HepG2 (cell line): ENCODE data around the gene ZNF677. TPM values are rescaled to one million over a fixed set of nuclear protein-coding genes. Genes with fewer than 3 reads are reported as not detected.
"Not testable (repeated sequence)": the region's sequence is repeated elsewhere in the genome, so short reads cannot be mapped to it uniquely, and the experiment has no call there.

Experiments
- ATAC-seq: fragments of 200-7000 bp; cut with Tn5 transposase; 3 replicates; pipeline ENCODE4 v1.9.1; 2020; ENCODE audit warnings: mild to moderate bottlenecking, moderate library complexity
- BruUV-seq: library from RNA; stranded (reverse); fragments of 400-500 nt; replicated peaks from 2 replicates; lab custom pipeline; 2021; lab: Mats Ljungman, UMichigan
- CTCF ChIA-PET: fragments of 300-600 bp; formaldehyde crosslinking; extraction: SDS; loops from one replicate; lab custom pipeline; 2021; ENCODE audit warnings: low total read pairs, inconsistent platforms, low intra/inter-chr PET ratio; lab: Yijun Ruan, JAX
- POLR2A ChIA-PET: fragments of 350-600 bp; sonication (Branson Sonifier 250); formaldehyde crosslinking; loops from one replicate; lab custom pipeline; 2020; ENCODE audit warnings: antibody characterized with exemption, inconsistent platforms; lab: Yijun Ruan, JAX
- DNase-seq: peaks from one replicate; pipeline ENCODE4 v3.0.0-alpha.2; 2015; ENCODE audit warnings: low spot score
- FAIRE-seq: peaks from 3 replicates; lab custom pipeline; 2011; peaks lifted over from hg19 to GRCh38; lab: Jason Lieb, UNC
- H2AFZ ChIP-seq: one replicate; pipeline ENCODE4 v1.6.1; 2011; ENCODE audit warnings: low read length, inconsistent platforms
- H3K27ac ChIP-seq: fragments of 300-600 bp; 3 replicates; pipeline ENCODE4 v1.8.0; 2011; ENCODE audit warnings: mixed run types, mild to moderate bottlenecking, mixed read lengths, low read length, inconsistent platforms; ENCODE audit not compliant: insufficient read depth; ENCODE audit errors: extremely low read length
- H3K27me3 ChIP-seq, 2 experiments: fragments of 200-600 bp in 1 of 2; 2 replicates in 1 of 2; 3 replicates in 1 of 2; pipeline versions ENCODE4 v1.6.0 to v1.8.0; 2011; ENCODE audit warnings: low read length in 2 of 2, mild to moderate bottlenecking in 2 of 2, moderate library complexity in 2 of 2, inconsistent platforms in 1 of 2; ENCODE audit not compliant: insufficient read depth in 2 of 2, control insufficient read depth in 1 of 2
- H3K36me3 ChIP-seq, 2 experiments: fragments of 200-600 bp in 1 of 2; replicated peaks in 1 of 2; 2 replicates in 1 of 2; 3 replicates in 1 of 2; pipeline versions ENCODE4 v1.5.1 to v1.8.0; 2011; ENCODE audit warnings: low read length in 2 of 2, inconsistent platforms in 1 of 2; ENCODE audit not compliant: insufficient read depth in 2 of 2, control insufficient read depth in 1 of 2
- H3K4me1 ChIP-seq: 2 replicates; pipeline ENCODE4 v1.5.1; 2012; ENCODE audit warnings: low read length, inconsistent platforms; ENCODE audit not compliant: insufficient read depth
- H3K4me2 ChIP-seq: 2 replicates; pipeline ENCODE4 v1.6.0; 2011; ENCODE audit warnings: low read depth, low read length, inconsistent platforms
- H3K4me3 ChIP-seq, 3 experiments: fragments of 200-600 bp in 1 of 3; sonication (generic), shearing (Covaris generic) in 1 of 3; replicated peaks in 1 of 3; 2 replicates each; pipeline ENCODE4 v1.5.1; 2011 to 2016; ENCODE audit warnings: low read length in 3 of 3, inconsistent platforms in 2 of 3, low read depth in 2 of 3, mild to moderate bottlenecking in 2 of 3, control low read depth in 1 of 3, mixed read lengths in 1 of 3; ENCODE audit not compliant: insufficient read depth in 1 of 3
- H3K79me2 ChIP-seq: one replicate; pipeline ENCODE4 v1.6.1; 2011; ENCODE audit warnings: low read length, inconsistent platforms; ENCODE audit not compliant: insufficient read depth
- H3K9ac ChIP-seq: 2 replicates; pipeline ENCODE4 v1.6.0; 2011; ENCODE audit warnings: mild to moderate bottlenecking, low read depth, low read length, inconsistent platforms; ENCODE audit not compliant: insufficient read depth
- H3K9me3 ChIP-seq: 2 replicates; pipeline ENCODE4 v1.5.1; 2012; ENCODE audit warnings: mild to moderate bottlenecking, low read length
- H4K20me1 ChIP-seq: 2 replicates; pipeline ENCODE4 v1.6.0; 2011; ENCODE audit warnings: inconsistent platforms, mild to moderate bottlenecking, low read length, moderate library complexity; ENCODE audit not compliant: insufficient read depth
- ELF1 ChIP-seq: sonication (generic); formaldehyde crosslinking; IDR thresholded peaks from 2 replicates; pipeline ENCODE4 v1.4.0; 2020; ENCODE audit warnings: missing genetic modification reagents
- GABPB1 ChIP-seq: IDR thresholded peaks from 2 replicates; pipeline ENCODE4 v1.6.1; 2016; ENCODE audit warnings: mild to moderate bottlenecking, missing genetic modification reagents, moderate library complexity, missing compliant biosample characterization
- GFI1 ChIP-seq: sonication (generic); formaldehyde crosslinking; IDR thresholded peaks from 2 replicates; pipeline ENCODE4 v1.5.0; 2020; ENCODE audit warnings: missing genetic modification reagents, mild to moderate bottlenecking, borderline replicate concordance
- HNRNPK ChIP-seq: fragments of 200-400 bp; formaldehyde crosslinking; IDR thresholded peaks from 2 replicates; pipeline ENCODE4 v1.6.1; 2018; ENCODE audit warnings: low read length, low read depth, moderate library complexity, mild to moderate bottlenecking; ENCODE audit not compliant: poor library complexity, severe bottlenecking
- NCOA1 ChIP-seq: sonication (generic); formaldehyde crosslinking; IDR thresholded peaks from 2 replicates; pipeline ENCODE4 v1.9.0; 2021; ENCODE audit warnings: missing genetic modification reagents
- PHF20 ChIP-seq: sonication (generic); formaldehyde crosslinking; IDR thresholded peaks from 2 replicates; pipeline ENCODE4 v1.5.0; 2020; ENCODE audit warnings: mild to moderate bottlenecking, missing genetic modification reagents
- SAP130 ChIP-seq: IDR thresholded peaks from 2 replicates; pipeline ENCODE4 v1.6.1; 2016; ENCODE audit warnings: low read depth
- TGIF2 ChIP-seq: IDR thresholded peaks from 2 replicates; pipeline ENCODE4 v1.6.1; 2016; ENCODE audit warnings: control low read depth, missing compliant biosample characterization
- ZNF496 ChIP-seq: sonication (generic); formaldehyde crosslinking; IDR thresholded peaks from 2 replicates; pipeline ENCODE4 v1.8.1; 2023; ENCODE audit warnings: mild to moderate bottlenecking, moderate library complexity, missing genetic modification reagents; ENCODE audit not compliant: insufficient replicate concordance
- WGBS: methylation state at CpG from one replicate; pipeline ENCODE4 v1.1.6; 2017; ENCODE audit warnings: low lambda C conversion rate; 5-methylcytosine and 5-hydroxymethylcytosine counted together
- in situ Hi-C: cut with HindIII; loops from 2 replicates; pipeline ENCODE4 v1.10.0; 2017; ENCODE audit warnings: low pct_unique_long_range_greater_than_20kb; ENCODE audit not compliant: extremely low pct_ligation_motif_present
- intact Hi-C: fragments of 100-400 bp; cut with micrococcal nuclease; formaldehyde crosslinking; loops from one replicate; pipeline ENCODE4 v1.10.0; 2022; ENCODE audit not compliant: unreplicated experiment
- polyA plus RNA-seq, 8 experiments: library from polyadenylated mRNA; depleted of rRNA in 3 of 8; stranded (reverse) in 7 of 8; unstranded in 1 of 8; fragments of >200 nt; fragmentation: Illumina TruSeq in 4 of 8; extraction: Trizol in 4 of 8; gene quantifications; 2 replicates each; pipeline versions ENCODE4 v1.2.1 to v1.2.3, GENCODE V29; 2011 to 2016; ENCODE audit warnings: low read depth in 4 of 8, missing spikeins in 1 of 8, mixed read lengths in 1 of 8; ENCODE audit not compliant: insufficient read depth in 1 of 8
- total RNA-seq, 5 experiments: library from RNA; depleted of rRNA; stranded (reverse); fragments of >200 nt; fragmentation: Illumina TruSeq; extraction: Trizol; gene quantifications; 2 replicates each; pipeline ENCODE4 v1.2.3, GENCODE V29; 2016; ENCODE audit warnings: low read depth in 1 of 5
- TF ChIP-seq, protein P1 (sequence below): sonication (generic); formaldehyde crosslinking; IDR thresholded peaks from 2 replicates; pipeline ENCODE4 v1.8.0; 2022; ENCODE audit warnings: low read depth, missing genetic modification reagents
- TF ChIP-seq, protein P2 (sequence below): sonication (generic); formaldehyde crosslinking; IDR thresholded peaks from 2 replicates; pipeline ENCODE4 v1.5.0; 2020; ENCODE audit warnings: missing genetic modification reagents
- TF ChIP-seq, protein P3 (sequence below): sonication (generic); formaldehyde crosslinking; IDR thresholded peaks from 2 replicates; pipeline ENCODE4 v1.8.1; 2023; ENCODE audit warnings: mild to moderate bottlenecking, missing genetic modification reagents

Gene ZNF677
- total and polyA plus RNA-seq, 2 of the 13 experiments (the other 11 are each of a cell fraction or from before 2014, with no cell fraction given) = not detected

DNA sequence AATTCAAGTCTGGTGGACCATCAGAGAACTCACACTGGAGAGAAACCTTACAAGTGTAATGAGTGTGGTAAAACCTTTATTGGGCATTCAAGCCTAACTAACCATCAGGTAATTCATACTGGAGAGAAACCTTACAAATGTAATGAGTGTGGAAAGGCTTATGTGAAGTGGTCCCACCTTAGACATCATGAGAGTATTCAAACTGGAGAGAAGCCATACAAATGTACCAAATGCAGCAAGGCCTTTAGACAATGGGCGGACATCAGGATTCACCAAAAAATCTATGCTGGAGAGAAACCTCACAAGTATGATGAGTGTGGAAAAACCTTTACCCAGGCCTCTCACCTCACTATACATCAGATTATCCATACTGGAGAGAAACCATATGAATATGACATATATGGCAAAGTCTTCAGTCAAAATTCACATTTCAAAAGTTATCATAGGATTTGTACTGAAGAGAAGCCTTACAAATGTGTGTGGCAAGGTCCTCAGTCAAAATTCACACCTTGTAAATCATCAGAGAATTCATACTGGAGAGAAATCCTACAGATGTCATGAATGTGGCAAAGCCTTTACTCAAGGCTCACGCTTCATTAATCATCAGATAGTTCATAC lies 41.9 kb downstream of the ZNF677 start (continued):
- TF ChIP-seq ZNF496 (CRISPR knock-in tag) = no peak
- TF ChIP-seq, protein P1, sequence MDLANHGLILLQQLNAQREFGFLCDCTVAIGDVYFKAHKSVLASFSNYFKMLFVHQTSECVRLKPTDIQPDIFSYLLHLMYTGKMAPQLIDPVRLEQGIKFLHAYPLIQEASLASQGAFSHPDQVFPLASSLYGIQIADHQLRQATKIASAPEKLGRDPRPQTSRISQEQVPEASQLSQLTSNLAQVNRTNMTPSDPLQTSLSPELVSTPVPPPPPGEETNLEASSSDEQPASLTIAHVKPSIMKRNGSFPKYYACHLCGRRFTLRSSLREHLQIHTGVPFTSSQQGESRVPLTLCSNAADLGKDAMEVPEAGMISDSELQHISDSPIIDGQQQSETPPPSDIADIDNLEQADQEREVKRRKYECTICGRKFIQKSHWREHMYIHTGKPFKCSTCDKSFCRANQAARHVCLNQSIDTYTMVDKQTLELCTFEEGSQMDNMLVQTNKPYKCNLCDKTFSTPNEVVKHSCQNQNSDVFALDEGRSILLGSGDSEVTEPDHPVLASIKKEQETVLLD (CRISPR knock-in tag) = no peak

DNA sequence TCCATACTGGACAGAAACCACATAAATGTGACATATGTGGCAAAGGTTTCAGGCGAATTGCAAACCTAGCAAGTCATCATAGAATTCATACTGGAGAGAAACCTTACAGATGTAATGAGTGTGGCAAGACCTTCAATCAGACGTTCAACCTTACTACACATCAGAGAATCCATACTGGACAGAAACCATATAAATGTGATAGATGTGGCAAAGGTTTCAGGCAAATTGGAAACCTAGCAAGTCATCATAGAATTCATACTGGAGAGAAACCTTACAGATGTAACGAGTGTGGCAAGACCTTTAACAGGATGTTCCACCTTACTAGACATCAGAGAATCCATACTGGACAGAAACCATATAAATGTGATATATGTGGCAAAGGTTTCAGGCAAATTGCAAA lies 43.1 kb downstream of the ZNF677 start:
- H3K4me2 ChIP-seq, H3K36me3 ChIP-seq, CTCF ChIA-PET, H3K27ac ChIP-seq, intact Hi-C loops, BruUV-seq, H4K20me1 ChIP-seq, DNase-seq, H3K4me3 ChIP-seq, ATAC-seq, FAIRE-seq, H2AFZ ChIP-seq, H3K27me3 ChIP-seq, H3K4me1 ChIP-seq, in situ Hi-C loops, POLR2A ChIA-PET, H3K9ac ChIP-seq, H3K79me2 ChIP-seq: not testable (repeated sequence)
- WGBS = 21% methylated on average over 3 of the region's 3 CpGs
- peaks cover 81% of the 10 kb centered on the region for H3K9me3 ChIP-seq

DNA sequence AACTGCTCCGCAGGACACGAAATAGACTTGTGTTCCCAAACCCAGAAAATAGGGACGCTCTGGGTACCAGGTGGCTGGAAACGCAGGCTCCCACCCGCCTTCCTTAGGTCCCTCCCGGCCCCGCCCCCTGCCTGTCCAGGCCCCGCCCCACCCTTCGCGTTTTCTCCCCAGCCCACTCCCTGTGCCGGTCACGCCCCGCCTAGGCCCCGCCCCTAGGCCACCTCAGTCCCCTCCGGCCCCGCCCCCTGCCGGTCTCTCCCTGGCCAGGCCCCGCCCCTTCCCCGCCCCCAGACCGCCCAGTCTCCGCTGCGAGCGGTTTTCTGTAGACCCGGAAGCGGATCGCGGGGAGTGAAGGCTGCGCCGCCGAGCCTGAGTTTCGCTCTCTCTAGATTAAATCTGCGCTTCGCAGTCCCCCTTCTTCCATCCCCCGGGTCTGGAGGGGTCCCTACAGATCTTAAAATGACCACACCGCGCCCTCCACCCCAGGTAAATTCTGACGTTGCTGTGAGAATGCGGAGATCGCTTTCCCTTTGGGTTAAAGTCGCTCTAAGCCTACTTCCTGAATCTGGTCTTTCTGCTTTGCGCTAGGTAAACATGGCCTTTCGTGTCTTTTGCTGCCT lies 57.8 kb downstream of the ZNF677 start:
- ChIA-PET POLR2A (no interaction called here), CTCF (no interaction called here)
- DNase-seq (peak; percentile 50), ATAC-seq (peak; percentile 84), FAIRE-seq (no peak)
- 57% methylated on average over 35 of the region's 42 CpGs for WGBS
- H3K27ac ChIP-seq = peak overlapping the region; percentile 63
- in situ Hi-C loops (loop anchor here (25.0 kb wide), 1 partner anchor 540 kb away; no protein-coding TSS in a partner anchor), intact Hi-C loops (no loop called here)
- H3K4me3 ChIP-seq = peak overlapping the region; percentile 63 to 72 (median 71)
- peak overlapping the region; percentile 76 for H3K9ac ChIP-seq
- BruUV-seq = no TSS peak
- H3K27me3 ChIP-seq = no peaks in the 10 kb centered on the region; a peak in 1 of 5 replicates
- H4K20me1 ChIP-seq = no peaks in the 10 kb centered on the region
- H2AFZ ChIP-seq = peak overlapping the region; percentile 50
- H3K79me2 ChIP-seq = no peaks in the 10 kb centered on the region
- peak overlapping the region; percentile 63 for H3K4me2 ChIP-seq
- no peaks in the 10 kb centered on the region for H3K36me3 ChIP-seq
- peaks cover 54% of the 10 kb centered on the region for H3K9me3 ChIP-seq
- no peaks in the 10 kb centered on the region for H3K4me1 ChIP-seq
- TF ChIP-seq, protein P2, sequence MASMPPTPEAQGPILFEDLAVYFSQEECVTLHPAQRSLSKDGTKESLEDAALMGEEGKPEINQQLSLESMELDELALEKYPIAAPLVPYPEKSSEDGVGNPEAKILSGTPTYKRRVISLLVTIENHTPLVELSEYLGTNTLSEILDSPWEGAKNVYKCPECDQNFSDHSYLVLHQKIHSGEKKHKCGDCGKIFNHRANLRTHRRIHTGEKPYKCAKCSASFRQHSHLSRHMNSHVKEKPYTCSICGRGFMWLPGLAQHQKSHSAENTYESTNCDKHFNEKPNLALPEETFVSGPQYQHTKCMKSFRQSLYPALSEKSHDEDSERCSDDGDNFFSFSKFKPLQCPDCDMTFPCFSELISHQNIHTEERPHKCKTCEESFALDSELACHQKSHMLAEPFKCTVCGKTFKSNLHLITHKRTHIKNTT (CRISPR knock-in tag) = no peak
- peak; percentile 53 for TF ChIP-seq SAP130 (CRISPR knock-in tag)
- no peak for TF ChIP-seq HNRNPK
- TF ChIP-seq, protein P3, sequence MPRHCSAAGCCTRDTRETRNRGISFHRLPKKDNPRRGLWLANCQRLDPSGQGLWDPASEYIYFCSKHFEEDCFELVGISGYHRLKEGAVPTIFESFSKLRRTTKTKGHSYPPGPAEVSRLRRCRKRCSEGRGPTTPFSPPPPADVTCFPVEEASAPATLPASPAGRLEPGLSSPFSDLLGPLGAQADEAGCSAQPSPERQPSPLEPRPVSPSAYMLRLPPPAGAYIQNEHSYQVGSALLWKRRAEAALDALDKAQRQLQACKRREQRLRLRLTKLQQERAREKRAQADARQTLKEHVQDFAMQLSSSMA = no peak
- TF ChIP-seq GABPB1 = peak; percentile 54; the same call in 1 of the 2 replicates
- TF ChIP-seq GFI1 (CRISPR knock-in tag) = peak; percentile 31; the same call in 1 of the 2 replicates
- TF ChIP-seq ELF1 (CRISPR knock-in tag) = peak; percentile 73; the same call in 1 of the 2 replicates
- 0 out of 2 replicates have a peak, but pooled peaks have one; percentile 22 for TF ChIP-seq PHF20
- no peak for TF ChIP-seq NCOA1 (CRISPR knock-in tag)
- no peak for TF ChIP-seq TGIF2 (CRISPR knock-in tag)
